ENCODE measurements around the gene VWA5B2.

VWA5B2 gene

GRCh38 chr3:184282941-184283340 lies 53.6 kb downstream of the VWA5B2 start:
- DNase-seq, result no peak

GRCh38 chr3:184283681-184284080 lies 54.3 kb downstream of the VWA5B2 start:
- no peak for DNase-seq

- DNase-seq, result no peak
These were observed 55.3 kb downstream of the VWA5B2 start for GRCh38 chr3:184284696-184285095.

GRCh38 chr3:184289426-184289938 lies 60.1 kb downstream of the VWA5B2 start:
- DNase-seq, result peak; percentile 61

GRCh38 chr3:184290331-184290730 lies 60.9 kb downstream of the VWA5B2 start:
- no peak for DNase-seq

GRCh38 chr3:184291044-184291737 lies 61.8 kb downstream of the VWA5B2 start:
- no peak for DNase-seq

Measured in activated CD4-positive, alpha-beta T cell treated with anti-CD3 and anti-CD28 coated beads, Interleukin-2, amount 50 U/mL, for 1 hour (primary cell).